K562 (cell line): Measurements from ENCODE around the gene FAM240A. TPM values are rescaled to one million over a fixed set of nuclear protein-coding genes. Genes with fewer than 3 reads are reported as not detected.

ENCODE experiments used
- ATAC-seq: fragments of 200-7000 bp; cut with Tn5 transposase; 3 replicates; pipeline ENCODE4 v1.9.1; 2020; ENCODE audit warnings: moderate library complexity
- BruUV-seq: library from RNA; stranded (reverse); fragments of 400-500 nt; replicated peaks from 2 replicates; lab custom pipeline; 2021; lab: Mats Ljungman, UMichigan
- CTCF ChIA-PET: fragments of 300-600 bp; formaldehyde crosslinking; extraction: SDS; loops from one replicate; lab custom pipeline; 2021; ENCODE audit warnings: low intra/inter-chr PET ratio; lab: Yijun Ruan, JAX
- POLR2A ChIA-PET: fragments of 300-600, 350-650 bp; sonication (Branson Sonifier 250); formaldehyde crosslinking; extraction: SDS; loops from one replicate; lab custom pipeline; 2021; ENCODE audit warnings: antibody characterized with exemption, inconsistent platforms; lab: Yijun Ruan, JAX
- DNase-seq, 4 experiments: peaks; one replicate each; pipeline versions ENCODE4 v3.0.0 to v3.0.0-alpha.2; 2011 to 2018; ENCODE audit warnings: low spot score in 3 of 4, mixed read lengths in 3 of 4; ENCODE audit errors: extremely low read depth in 1 of 4
- FAIRE-seq: peaks from 2 replicates; lab custom pipeline; 2011; peaks lifted over from hg19 to GRCh38; lab: Jason Lieb, UNC
- H2AFZ ChIP-seq: 2 replicates; pipeline ENCODE4 v1.6.0; 2011; ENCODE audit warnings: low read depth, low read length, control low read depth, inconsistent platforms
- H3K27ac ChIP-seq: fragments of 200-600 bp; 3 replicates; pipeline ENCODE4 v1.8.0; 2011; ENCODE audit warnings: low read depth, mild to moderate bottlenecking, control low read depth, inconsistent platforms, low read length, moderate library complexity, mixed read lengths; ENCODE audit errors: extremely low read depth
- H3K27me3 ChIP-seq, 2 experiments: fragments of 300-600 bp in 1 of 2; 2 replicates in 1 of 2; 3 replicates in 1 of 2; pipeline versions ENCODE4 v1.6.0 to v1.8.0; 2011; ENCODE audit warnings: inconsistent platforms in 2 of 2, low read length in 2 of 2, mild to moderate bottlenecking in 1 of 2, mixed read lengths in 1 of 2, moderate library complexity in 1 of 2; ENCODE audit not compliant: control insufficient read depth in 2 of 2, insufficient read depth in 2 of 2
- H3K36me3 ChIP-seq: fragments of 300-600 bp; 3 replicates; pipeline ENCODE4 v1.8.0; 2011; ENCODE audit warnings: mild to moderate bottlenecking, low read length, inconsistent platforms; ENCODE audit not compliant: control insufficient read depth, insufficient read depth
- H3K4me1 ChIP-seq, 2 experiments: fragments of 200-600 bp in 1 of 2; replicated peaks in 1 of 2; 2 replicates in 1 of 2; 3 replicates in 1 of 2; pipeline versions ENCODE4 v1.5.1 to v1.8.0; 2011; ENCODE audit warnings: inconsistent platforms in 2 of 2, low read length in 2 of 2, mild to moderate bottlenecking in 1 of 2, mixed read lengths in 1 of 2, moderate library complexity in 1 of 2; ENCODE audit not compliant: control insufficient read depth in 2 of 2, insufficient read depth in 2 of 2
- H3K4me2 ChIP-seq: 2 replicates; pipeline ENCODE4 v1.6.1; 2011; ENCODE audit warnings: low read length, control low read depth, inconsistent platforms, mixed read lengths; ENCODE audit not compliant: insufficient read depth
- H3K4me3 ChIP-seq: fragments of 200-600 bp; sonication (generic), shearing (Covaris generic); 2 replicates; pipeline ENCODE4 v1.5.1; 2016; ENCODE audit warnings: control low read depth, inconsistent platforms
- H3K79me2 ChIP-seq: fragments of 200-600 bp; 3 replicates; pipeline ENCODE4 v1.8.0; 2011; ENCODE audit warnings: low read length, inconsistent platforms; ENCODE audit not compliant: control insufficient read depth, insufficient read depth
- H3K9ac ChIP-seq, 2 experiments: 2 replicates each; pipeline versions ENCODE4 v1.6.0 to v1.6.1; 2011; ENCODE audit warnings: low read depth in 2 of 2, low read length in 2 of 2, control low read depth in 1 of 2, inconsistent platforms in 1 of 2, mild to moderate bottlenecking in 1 of 2, mixed read lengths in 1 of 2; ENCODE audit not compliant: insufficient read depth in 1 of 2
- H3K9me1 ChIP-seq: one replicate; pipeline ENCODE4 v1.6.0; 2011; ENCODE audit warnings: inconsistent platforms, mild to moderate bottlenecking, low read length, moderate library complexity; ENCODE audit not compliant: control insufficient read depth, insufficient read depth
- H3K9me3 ChIP-seq: replicated peaks from 2 replicates; pipeline ENCODE4 v1.5.1; 2011; ENCODE audit warnings: low read depth, low read length, inconsistent platforms; ENCODE audit not compliant: control insufficient read depth, insufficient read depth
- H4K20me1 ChIP-seq: replicated peaks from 2 replicates; pipeline ENCODE4 v1.6.1; 2011; ENCODE audit warnings: low read length, inconsistent platforms, mixed read lengths; ENCODE audit not compliant: control insufficient read depth, insufficient read depth
- SMC3 ChIP-seq: conservative IDR thresholded peaks from 2 replicates; pipeline ENCODE4 v1.6.1; 2011; ENCODE audit warnings: low read depth, low read length, improper control_type of control experiment; ENCODE audit not compliant: insufficient read depth
- ZHX1 ChIP-seq: fragments of 150-350 bp; conservative IDR thresholded peaks from 2 replicates; pipeline ENCODE4 v1.6.1; 2014; ENCODE audit warnings: low read length
- ZNF407 ChIP-seq: fragments of 450-650 bp; IDR thresholded peaks from 2 replicates; pipeline ENCODE4 v1.6.1; 2016; ENCODE audit warnings: low read depth
- WGBS: fragments of 100-300 bp; shearing (Covaris generic); methylation state at CpG from one replicate; pipeline ENCODE4 v1.1.6; 2016; ENCODE audit warnings: low coverage, mixed read lengths; ENCODE audit not compliant: insufficient coverage; ENCODE audit errors: missing lambda C conversion rate; 5-methylcytosine and 5-hydroxymethylcytosine counted together
- in situ Hi-C: fragments of 300-500 bp; cut with MboI; formaldehyde crosslinking; loops from 4 replicates; pipeline ENCODE4 v1.15.0; 2018; ENCODE audit warnings: inconsistent platforms, mixed read lengths
- intact Hi-C: fragments of 100-400 bp; cut with micrococcal nuclease; formaldehyde crosslinking; loops from 2 replicates; pipeline ENCODE4 v1.14.2; 2022
- polyA plus RNA-seq, 8 experiments: library from polyadenylated mRNA; depleted of rRNA in 4 of 8; stranded (reverse) in 5 of 8; unstranded in 3 of 8; fragments of >200 nt; fragmentation: Nextera tagmentation in 2 of 8; fragmentation: Illumina TruSeq in 1 of 8; extraction: Ambion mirVana in 2 of 8; extraction: Trizol in 1 of 8; gene quantifications; 2 replicates each; pipeline versions ENCODE4 v1.2.1 to v1.2.3, GENCODE V29; 2011 to 2014; ENCODE audit warnings: inconsistent platforms in 1 of 8, missing spikeins in 1 of 8
- total RNA-seq, 7 experiments: library from RNA; depleted of rRNA in 6 of 7; stranded (reverse); fragments of >200 nt in 6 of 7; fragmentation: Illumina TruSeq in 2 of 7; extraction: Trizol in 2 of 7; gene quantifications; 2 replicates each; pipeline versions ENCODE4 v1.2.1 to v1.2.3, GENCODE V29; 2011 to 2021; ENCODE audit warnings: low replicate concordance in 1 of 7

The FAM240A gene
- total and polyA plus RNA-seq, 9 of the 15 experiments (the other 6 are each of a cell fraction or from before 2014, with no cell fraction given) = not detected

GRCh38 chr3:46673151-46674030 lies 61.1 kb downstream of the FAM240A start (continued):
- TF ChIP-seq ZHX1 = no peak

DNA sequence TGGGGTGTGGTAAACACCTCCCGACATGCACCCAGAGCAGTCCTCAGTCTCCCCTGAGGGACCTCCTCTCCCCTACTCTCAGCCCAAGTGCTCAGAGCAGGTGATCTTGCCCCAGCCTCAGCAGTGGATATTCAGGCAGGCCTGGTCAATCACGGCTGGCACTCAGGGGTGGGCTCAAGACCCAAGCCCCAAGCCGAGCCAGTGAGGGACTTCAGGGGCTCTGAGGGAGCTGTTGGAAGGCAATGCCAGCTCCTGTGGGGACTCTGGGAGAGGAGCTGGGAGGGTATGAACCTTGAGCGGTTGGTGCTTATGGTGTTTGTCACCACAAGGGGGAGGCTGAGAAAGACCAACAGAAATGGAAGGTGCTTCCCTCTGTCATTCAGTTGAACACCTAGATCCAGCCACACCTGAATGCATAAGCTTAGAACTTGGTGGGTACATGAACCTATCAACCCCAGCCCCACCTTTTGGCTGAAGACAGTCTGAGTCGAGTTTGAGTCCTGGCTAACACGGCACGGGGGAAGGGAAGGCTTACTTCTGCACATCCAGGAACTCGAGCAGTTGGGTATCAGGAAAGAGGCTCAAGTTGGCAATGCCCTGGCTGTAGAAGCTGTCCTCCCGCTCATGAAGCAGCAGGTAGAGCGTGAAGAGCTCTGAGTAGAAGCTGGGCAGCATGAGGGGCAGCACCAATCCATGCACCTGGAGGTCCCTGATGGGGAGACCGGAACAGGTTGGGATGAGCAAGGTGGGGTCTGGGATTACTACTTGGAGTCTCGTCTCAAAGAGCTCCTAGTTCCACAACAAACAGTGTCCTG lies 61.9 kb downstream of the FAM240A start:
- Histone ChIP-seq H3K4me3 (no peak overlapping the region), H3K79me2 (no peaks in the 10 kb centered on the region), H3K9me1 (no peaks in the 10 kb centered on the region), H4K20me1 (peaks cover 33% of the 10 kb centered on the region), H2AFZ (no peak overlapping the region), H3K9ac (no peak overlapping the region), H3K27ac (no peak overlapping the region), H3K9me3 (no peaks in the 10 kb centered on the region), H3K36me3 (no peaks in the 10 kb centered on the region), H3K4me2 (no peak overlapping the region), H3K4me1 (peaks cover 0 to 6% of the 10 kb centered on the region in 2 experiments; a peak in 2 of 5 replicates), H3K27me3 (peaks cover 24 to 93% of the 10 kb centered on the region in 2 experiments)
- ChIA-PET CTCF (interaction anchor here (0.7 kb wide), 1 partner anchor 19 kb away, joined by 4 read pairs; the partner anchor contains the start of gene ALS2CL), POLR2A (interaction anchor here (0.7 kb wide), 1 partner anchor 9 kb away, joined by 3 read pairs; no protein-coding TSS in a partner anchor)
- WGBS = 2% methylated on average over 12 of the region's 12 CpGs
- intact Hi-C loops = no loop called here
- FAIRE-seq (peak; percentile 85), DNase-seq (peak in 3 of 4 experiments; percentile 33 to 56 (median 52)), ATAC-seq (peak; percentile 66)
- no TSS peak for BruUV-seq
- in situ Hi-C loops = no loop called here
- TF ChIP-seq SMC3 = 0 out of 2 replicates have a peak, but pooled peaks have one; percentile 12
- TF ChIP-seq ZNF407 = no peak
